Mucosa of descending colon (tissue), 3 donors: Measurements from ENCODE around the gene TEKT5. TPM values are rescaled to one million over a fixed set of nuclear protein-coding genes. Genes with fewer than 3 reads are reported as not detected.

Experiments
- ATAC-seq: fragments of 200-7000 bp; cut with Tn5 transposase; one replicate; pipeline ENCODE4 v1.9.1; 2020; ENCODE audit warnings: mild to moderate bottlenecking, moderate library complexity
- DNase-seq, 3 donors: peaks; one replicate each; pipeline ENCODE4 v3.0.0-alpha.2; 2020
- H3K36me3 ChIP-seq: fragments of 200-600 bp; one replicate; pipeline ENCODE4 v1.8.0; 2021; ENCODE audit warnings: low read depth, mild to moderate bottlenecking
- H3K4me1 ChIP-seq: fragments of 200-600 bp; one replicate; pipeline ENCODE4 v1.8.0; 2021; ENCODE audit warnings: low read depth, mild to moderate bottlenecking
- H3K4me3 ChIP-seq: fragments of 200-600 bp; one replicate; pipeline ENCODE4 v1.8.0; 2021; ENCODE audit warnings: mild to moderate bottlenecking
- H3K9me3 ChIP-seq: fragments of 200-600 bp; one replicate; pipeline ENCODE4 v1.8.0; 2021; ENCODE audit warnings: mild to moderate bottlenecking
- CTCF ChIP-seq: fragments of 200-600 bp; IDR thresholded peaks from one replicate; pipeline ENCODE4 v1.8.0; 2022; ENCODE audit warnings: antibody characterized with exemption, mild to moderate bottlenecking
- intact Hi-C, 2 donors: fragments of 100-400 bp; cut with DNase I in 1 of 2; cut with micrococcal nuclease in 1 of 2; formaldehyde crosslinking; loops; one replicate each; pipeline versions ENCODE4 v1.11.0 to v1.11.1; 2022; cut with DNase I, micrococcal nuclease
- total RNA-seq, 3 donors: library from RNA; stranded (reverse); fragmentation: NEBNext Ultra II Directional in 2 of 3; extraction: Animal tissue kit (Norgen Biotek cat#: 25700) in 2 of 3; gene quantifications; one replicate each; pipeline versions ENCODE4 v1.2.1 to v1.2.4, GENCODE V29; 2021 to 2023
- donor health status: DM: no; HTN: no; CAD: no; lungs with moderate emphysema.
- donor health status: DM: no; HTN: no; CAD: no.
- donor health status: DM: no; HTN: yes; CAD: no.

The TEKT5 gene
- total RNA-seq, 3 donors from 2014 or later = 0.28 to 0.90 (median 0.46) TPM

DNA sequence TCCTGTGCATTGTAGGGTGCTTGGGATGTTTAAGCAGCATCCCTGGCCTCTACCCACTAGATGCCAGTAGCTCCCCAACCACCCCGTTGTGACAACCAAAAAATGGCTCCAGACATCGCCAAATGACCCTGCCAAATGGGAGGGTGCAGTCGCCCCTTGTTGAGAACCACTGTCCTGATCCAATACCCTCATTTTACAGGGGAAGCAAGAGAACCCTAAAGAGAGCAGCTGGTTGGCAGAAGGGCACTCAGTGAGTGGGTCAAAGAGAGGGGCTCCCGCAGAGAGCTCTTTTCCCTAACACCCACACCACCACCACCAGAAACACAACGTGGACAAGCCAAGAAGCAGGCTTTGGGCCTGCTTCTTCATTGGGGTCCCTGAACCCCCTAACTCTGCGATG lies 18.4 kb downstream of the TEKT5 start:
- Histone ChIP-seq H3K36me3 (no peaks in the 10 kb centered on the region), H3K4me1 (no peaks in the 10 kb centered on the region), H3K4me3 (no peak overlapping the region), H3K9me3 (no peaks in the 10 kb centered on the region)
- DNase-seq (no peak), ATAC-seq (no peak)
- TF ChIP-seq CTCF = no peak
- intact Hi-C loops = no loop called here

- Histone ChIP-seq H3K4me3 (no peak overlapping the region), H3K36me3 (no peaks in the 10 kb centered on the region), H3K9me3 (no peaks in the 10 kb centered on the region), H3K4me1 (no peaks in the 10 kb centered on the region)
- TF ChIP-seq CTCF = no peak
- intact Hi-C loops = no loop called here
- ATAC-seq (no peak), DNase-seq (no peak)
Measured at GRCh38 chr16:10675861-10676260, 18.9 kb downstream of the TEKT5 start.

DNA sequence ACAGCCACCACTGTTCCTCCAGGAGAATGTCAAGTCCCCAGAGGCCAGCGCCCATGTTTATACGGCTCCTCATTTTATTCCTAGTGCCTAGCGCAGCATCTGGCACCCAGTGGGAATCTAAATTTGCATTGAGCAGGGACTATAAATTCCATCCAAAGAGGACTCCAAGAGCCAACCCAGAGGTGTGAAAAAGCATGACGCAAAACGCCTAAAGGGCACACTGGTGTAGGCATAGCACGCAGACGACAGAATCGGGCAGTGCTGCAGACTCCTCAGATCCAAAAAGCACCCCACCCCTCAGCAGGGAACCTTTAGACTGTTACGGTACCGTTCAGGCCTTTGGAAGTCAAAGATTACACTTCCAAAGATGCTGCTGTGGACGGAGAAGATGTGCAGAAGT lies 19.5 kb downstream of the TEKT5 start:
- H3K4me1 ChIP-seq = no peaks in the 10 kb centered on the region
- intact Hi-C loops = no loop called here
- H3K4me3 ChIP-seq = no peak overlapping the region
- ATAC-seq (no peak), DNase-seq (no peak)
- no peak for TF ChIP-seq CTCF
- no peaks in the 10 kb centered on the region for H3K9me3 ChIP-seq
- H3K36me3 ChIP-seq = no peaks in the 10 kb centered on the region

DNA sequence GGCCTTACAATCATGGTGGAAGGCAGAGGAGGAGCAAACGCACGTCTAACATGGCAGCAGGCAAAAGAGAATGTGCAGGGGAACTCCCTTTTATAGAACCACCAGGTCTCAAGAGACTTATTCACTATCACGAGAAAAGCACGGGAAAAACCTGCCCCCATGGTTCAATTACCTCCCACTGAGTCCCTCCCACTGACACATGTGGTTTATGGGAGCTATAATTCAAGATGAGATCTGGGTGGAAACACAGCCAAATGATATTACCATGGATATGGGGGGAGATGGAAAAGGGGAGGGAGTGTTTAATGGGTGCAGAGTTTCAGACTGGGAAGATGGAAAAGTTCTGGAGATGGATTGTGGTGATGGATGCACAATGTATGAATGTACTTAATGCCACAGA lies 23.0 kb downstream of the TEKT5 start:
- no peak for TF ChIP-seq CTCF
- DNase-seq = no peak
- no peak for ATAC-seq
- Histone ChIP-seq H3K36me3 (no peaks in the 10 kb centered on the region), H3K4me1 (no peaks in the 10 kb centered on the region), H3K4me3 (no peak overlapping the region), H3K9me3 (no peaks in the 10 kb centered on the region)
- intact Hi-C loops = no loop called here

- H3K9me3 ChIP-seq = no peaks in the 10 kb centered on the region
- H3K4me1 ChIP-seq = no peaks in the 10 kb centered on the region
- ATAC-seq = no peak
- intact Hi-C loops = no loop called here
- TF ChIP-seq CTCF = no peak
- H3K36me3 ChIP-seq = no peaks in the 10 kb centered on the region
- DNase-seq = no peak
- H3K4me3 ChIP-seq = no peak overlapping the region
Measured at GRCh38 chr16:10669791-10670190, 24.9 kb downstream of the TEKT5 start.

- H3K36me3 ChIP-seq = no peaks in the 10 kb centered on the region
- intact Hi-C loops = no loop called here
- ATAC-seq (peak; percentile 59), DNase-seq (no peak)
- H3K9me3 ChIP-seq = no peaks in the 10 kb centered on the region
- TF ChIP-seq CTCF = peak; percentile 23
- H3K4me1 ChIP-seq = no peaks in the 10 kb centered on the region
- no peak overlapping the region for H3K4me3 ChIP-seq
Measured at GRCh38 chr16:10668322-10669045, 26.2 kb downstream of the TEKT5 start.
